GM23338 (cell line): ENCODE measurements around the gene ITIH2. TPM values are rescaled to one million over a fixed set of nuclear protein-coding genes. Genes with fewer than 3 reads are reported as not detected.

Experiments
- ATAC-seq: fragments of 200-7000 bp; cut with Tn5 transposase; 3 replicates; pipeline ENCODE4 v1.9.1; 2020
- DNase-seq: peaks from one replicate; pipeline ENCODE4 v3.0.0-alpha.2; 2015; ENCODE audit warnings: low spot score
- H2AFZ ChIP-seq: fragments of 200-600 bp; sonication (generic); 2 replicates; pipeline ENCODE4 v1.8.0; 2016; ENCODE audit warnings: antibody characterized with exemption, mild to moderate bottlenecking, moderate library complexity
- H3F3A ChIP-seq: fragments of 200-600 bp; sonication (generic); replicated peaks from 2 replicates; pipeline ENCODE4 v1.8.0; 2017; ENCODE audit warnings: antibody characterized with exemption, mixed run types, low read depth
- H3K27ac ChIP-seq: fragments of 200-600 bp; sonication (generic); 2 replicates; pipeline ENCODE4 v1.6.1; 2016; ENCODE audit warnings: low read depth
- H3K27me3 ChIP-seq: fragments of 200-600 bp; sonication (generic); 2 replicates; pipeline ENCODE4 v1.8.0; 2016; ENCODE audit warnings: mild to moderate bottlenecking, mixed run types, moderate library complexity; ENCODE audit not compliant: insufficient read depth
- H3K36me3 ChIP-seq: fragments of 200-600 bp; sonication (generic); 2 replicates; pipeline ENCODE4 v1.8.0; 2016; ENCODE audit warnings: mild to moderate bottlenecking; ENCODE audit not compliant: insufficient read depth
- H3K4me1 ChIP-seq: fragments of 200-600 bp; sonication (generic); 2 replicates; pipeline ENCODE4 v1.8.0; 2016; ENCODE audit warnings: mild to moderate bottlenecking, moderate library complexity; ENCODE audit not compliant: insufficient read depth
- H3K4me2 ChIP-seq: fragments of 200-600 bp; sonication (generic); 2 replicates; pipeline ENCODE4 v1.7.1; 2017; ENCODE audit warnings: mixed run types
- H3K4me3 ChIP-seq: fragments of 200-600 bp; sonication (generic); 2 replicates; pipeline ENCODE4 v1.6.1; 2016; ENCODE audit warnings: mixed run types
- H3K79me2 ChIP-seq: fragments of 200-600 bp; sonication (generic); replicated peaks from 2 replicates; pipeline ENCODE4 v1.8.0; 2017; ENCODE audit warnings: mild to moderate bottlenecking; ENCODE audit not compliant: insufficient read depth
- H3K9me2 ChIP-seq: fragments of 200-600 bp; sonication (generic); 2 replicates; pipeline ENCODE4 v1.8.0; 2017; ENCODE audit not compliant: insufficient read depth
- H4K20me1 ChIP-seq: fragments of 200-600 bp; sonication (generic); replicated peaks from 2 replicates; pipeline ENCODE4 v1.8.0; 2017; ENCODE audit warnings: mild to moderate bottlenecking; ENCODE audit not compliant: insufficient read depth
- H3K27ac Mint-ChIP-seq: 2 replicates; pipeline ENCODE4 v1.8.0; 2020; ENCODE audit warnings: inconsistent platforms, mild to moderate bottlenecking, moderate library complexity, mixed read lengths
- H3K27me3 Mint-ChIP-seq: 3 replicates; pipeline ENCODE4 v1.8.0; 2022; ENCODE audit warnings: low read depth, mild to moderate bottlenecking, moderate library complexity, mixed read lengths, inconsistent platforms; ENCODE audit not compliant: insufficient read depth, poor library complexity
- H3K36me3 Mint-ChIP-seq: 3 replicates; pipeline ENCODE4 v1.8.0; 2021; ENCODE audit warnings: low read depth, mild to moderate bottlenecking, inconsistent platforms, moderate library complexity, mixed read lengths
- H3K4me1 Mint-ChIP-seq: 3 replicates; pipeline ENCODE4 v1.8.0; 2020; ENCODE audit warnings: mild to moderate bottlenecking, inconsistent platforms, mixed read lengths
- H3K4me3 Mint-ChIP-seq: 3 replicates; pipeline ENCODE4 v1.8.0; 2021; ENCODE audit warnings: moderate library complexity, mild to moderate bottlenecking, inconsistent platforms, mixed read lengths
- H3K9me3 Mint-ChIP-seq: 3 replicates; pipeline ENCODE4 v1.8.0; 2020; ENCODE audit warnings: moderate library complexity, mild to moderate bottlenecking, inconsistent platforms, mixed read lengths
- CTCF ChIP-seq, 2 experiments: fragments of 200-600 bp in 1 of 2; sonication (generic) in 1 of 2; conservative IDR thresholded peaks; 2 replicates each; pipeline versions ENCODE4 v1.5.1 to v1.6.1; 2016 to 2017; ENCODE audit warnings: antibody characterized with exemption in 2 of 2, low read depth in 2 of 2, mild to moderate bottlenecking in 2 of 2, moderate library complexity in 1 of 2
- EZH2 ChIP-seq: fragments of 200-600 bp; sonication (generic); IDR thresholded peaks from one replicate; pipeline ENCODE4 v1.8.0; 2017; ENCODE audit warnings: antibody characterized with exemption, mild to moderate bottlenecking, low read depth; ENCODE audit not compliant: unreplicated experiment
- NANOG ChIP-seq: IDR thresholded peaks from 2 replicates; pipeline ENCODE4 v1.6.1; 2016; ENCODE audit warnings: antibody characterized with exemption, borderline replicate concordance
- ZNF114 ChIP-seq: fragments of 250-450 bp; sonication (Bioruptor Pico); IDR thresholded peaks from 2 replicates; pipeline ENCODE4 v1.5.0; 2020; ENCODE audit warnings: mild to moderate bottlenecking, moderate library complexity
- ZNF331 ChIP-seq: fragments of 250-450 bp; sonication (Bioruptor Pico); IDR thresholded peaks from 2 replicates; pipeline ENCODE4 v1.5.0; 2020; ENCODE audit warnings: low read depth, mild to moderate bottlenecking, moderate library complexity
- ZNF462 ChIP-seq: fragments of 250-450 bp; sonication (Bioruptor Pico); IDR thresholded peaks from 2 replicates; pipeline ENCODE4 v1.5.0; 2020; ENCODE audit warnings: mild to moderate bottlenecking, moderate library complexity
- polyA plus RNA-seq: library from polyadenylated mRNA; unstranded; fragments of >200 nt; fragmentation: Nextera tagmentation; extraction: Ambion mirVana; gene quantifications from 2 replicates; pipeline ENCODE4 v1.2.1, GENCODE V29; 2016
- total RNA-seq: library from RNA; depleted of rRNA; stranded (reverse); fragments of >200 nt; shearing (Covaris generic); gene quantifications from 2 replicates; pipeline ENCODE4 v1.2.3, GENCODE V29; 2014

The ITIH2 gene
- total and polyA plus RNA-seq, 2 experiments from 2014 or later = 0.10 TPM; not detected in 1

DNA sequence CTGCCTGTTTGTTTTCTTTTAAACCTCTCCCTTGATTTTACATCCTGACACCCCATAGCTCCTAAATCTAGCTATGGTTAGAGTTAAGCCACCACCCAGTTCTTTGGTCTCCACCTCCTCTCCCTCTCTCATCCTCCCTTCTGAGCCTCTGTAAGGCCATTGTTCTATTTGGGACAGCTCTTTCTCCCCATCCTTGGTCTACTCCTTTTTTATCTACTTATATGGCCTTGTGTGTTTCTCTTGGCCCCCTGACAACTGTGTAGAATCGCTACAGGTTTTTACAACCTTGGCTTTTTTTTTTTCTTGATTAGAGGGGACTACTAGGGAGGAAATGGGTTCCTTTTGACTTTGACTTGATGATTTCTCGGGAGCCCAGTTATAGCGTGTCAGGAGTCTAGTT, 33.0 kb upstream of the ITIH2 start (continued):
- TF ChIP-seq ZNF462 (CRISPR knock-in tag) = no peak
- no peak for TF ChIP-seq CTCF (conservative IDR thresholded peaks at IDR 0.05; ENCODE audit: low read depth in 2 of 2)
- TF ChIP-seq EZH2 = no peak
- TF ChIP-seq NANOG = no peak
- no peak for TF ChIP-seq ZNF331
- no peak for TF ChIP-seq ZNF114 (CRISPR knock-in tag)

- Mint-ChIP-seq H3K4me3 (no peak overlapping the region), H3K27me3 (peaks cover 7% of the 10 kb centered on the region), H3K36me3 (no peaks in the 10 kb centered on the region), H3K9me3 (no peaks in the 10 kb centered on the region), H3K4me1 (peaks cover 16% of the 10 kb centered on the region), H3K27ac (no peak overlapping the region)
- Histone ChIP-seq H3K4me2 (no peak overlapping the region), H3K4me3 (no peak overlapping the region), H4K20me1 (no peaks in the 10 kb centered on the region), H3F3A (peaks cover 6% of the 10 kb centered on the region; the same call in 1 of the 2 replicates), H3K9me2 (no peaks in the 10 kb centered on the region), H2AFZ (no peak overlapping the region), H3K27me3 (no peaks in the 10 kb centered on the region), H3K36me3 (no peaks in the 10 kb centered on the region), H3K4me1 (peaks cover 4% of the 10 kb centered on the region), H3K79me2 (no peaks in the 10 kb centered on the region), H3K27ac (no peak overlapping the region)
- DNase-seq = no peak
- TF ChIP-seq ZNF114 (CRISPR knock-in tag) = no peak
- no peak for ATAC-seq
These were observed 30.6 kb upstream of the ITIH2 start for GRCh38 chr10:7672341-7673134.
